ENCODE data around the gene TCHHL1. TPM values are rescaled to one million over a fixed set of nuclear protein-coding genes. Genes with fewer than 3 reads are reported as not detected.

TCHHL1 gene
- total RNA-seq = not detected

GRCh38 chr1:152089014-152089674 lies at the start of gene TCHHL1:
TSS of gene TCHHL1 (minus strand) at chr1:152089064. CDS start at chr1:152088143, 921 bp downstream.

GRCh38 chr1:152115344-152115743 lies 26.5 kb upstream of the TCHHL1 start, which contains the start of gene TCHH:
TSS of gene TCHH (minus strand) at chr1:152115444. CDS start at chr1:152114080, 1,364 bp downstream.

GRCh38 chr1:152036267-152037216 lies 52.3 kb downstream of the TCHHL1 start, which contains the start of gene S100A11:
TSS of gene S100A11 (minus strand) at chr1:152037004. CDS start at chr1:152036915, 89 bp downstream.

Small RNAs within 50 kb of the gene (small RNA-seq; reads per million reads assigned to genes)
- not detected for gene SPTLC1P4

Other genes starting within 250 kb of the TCHHL1 start
- not detected for gene C2CD4D, start 249.2 kb downstream of the TCHHL1 start, total RNA-seq
- gene THEM5, start 235.4 kb downstream of the TCHHL1 start, total RNA-seq = not detected
- gene THEM4, start 179.6 kb downstream of the TCHHL1 start, total RNA-seq = 9.9 TPM
- gene S100A10, start 95.2 kb downstream of the TCHHL1 start, total RNA-seq = 16.4 TPM
- gene S100A11, start 52.1 kb downstream of the TCHHL1 start, total RNA-seq = 5.1 TPM
- 0.23 TPM for gene TCHH, start 26.4 kb upstream of the TCHHL1 start, total RNA-seq
- not detected for gene RPTN, start 70.2 kb upstream of the TCHHL1 start, total RNA-seq
- gene HRNR, start 135.1 kb upstream of the TCHHL1 start, total RNA-seq = not detected
- not detected for gene FLG, start 236.2 kb upstream of the TCHHL1 start, total RNA-seq